Choroid plexus epithelial cell (primary cell): Measurements from ENCODE around the gene TANC1.
A peak's percentile ranks its signal among the peaks of the same experiment; 100 is the strongest.

Source experiments
- DNase-seq: peaks from one replicate; pipeline ENCODE4 v3.0.0-alpha.2; 2010; ENCODE audit warnings: low read depth
- H3K4me3 ChIP-seq: 2 replicates; pipeline ENCODE4 v1.5.1; 2011; ENCODE audit warnings: low read depth, mild to moderate bottlenecking, control low read depth, low read length, moderate library complexity
- TF ChIP-seq, protein P1 (sequence below): conservative IDR thresholded peaks from 2 replicates; pipeline ENCODE4 v1.5.1; 2011; ENCODE audit warnings: low read depth, mild to moderate bottlenecking, control low read depth, inconsistent platforms, low read length, moderate library complexity

Gene TANC1

DNA sequence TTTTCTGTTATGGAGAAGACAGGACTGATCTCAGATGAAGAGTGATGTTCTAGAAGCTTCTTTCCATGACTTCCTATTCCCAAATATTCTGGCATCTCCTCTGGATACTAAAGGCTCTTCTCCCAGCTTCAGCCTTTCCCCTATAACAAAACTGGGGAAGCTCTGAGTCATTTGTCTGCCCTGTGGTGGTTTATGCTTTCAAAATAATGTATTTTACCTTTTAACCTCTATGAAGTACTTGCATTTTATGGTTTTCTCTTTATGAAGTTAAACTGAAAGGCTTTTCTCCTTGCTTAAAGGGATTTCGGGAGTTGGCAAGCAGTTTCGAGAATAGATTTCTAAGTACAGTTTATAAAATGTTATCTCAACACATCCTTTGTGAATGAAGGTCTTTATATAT, 104.4 kb downstream of the TANC1 start:
- no peak overlapping the region for H3K4me3 ChIP-seq
- DNase-seq, result peak; percentile 78
- TF ChIP-seq, protein P1, sequence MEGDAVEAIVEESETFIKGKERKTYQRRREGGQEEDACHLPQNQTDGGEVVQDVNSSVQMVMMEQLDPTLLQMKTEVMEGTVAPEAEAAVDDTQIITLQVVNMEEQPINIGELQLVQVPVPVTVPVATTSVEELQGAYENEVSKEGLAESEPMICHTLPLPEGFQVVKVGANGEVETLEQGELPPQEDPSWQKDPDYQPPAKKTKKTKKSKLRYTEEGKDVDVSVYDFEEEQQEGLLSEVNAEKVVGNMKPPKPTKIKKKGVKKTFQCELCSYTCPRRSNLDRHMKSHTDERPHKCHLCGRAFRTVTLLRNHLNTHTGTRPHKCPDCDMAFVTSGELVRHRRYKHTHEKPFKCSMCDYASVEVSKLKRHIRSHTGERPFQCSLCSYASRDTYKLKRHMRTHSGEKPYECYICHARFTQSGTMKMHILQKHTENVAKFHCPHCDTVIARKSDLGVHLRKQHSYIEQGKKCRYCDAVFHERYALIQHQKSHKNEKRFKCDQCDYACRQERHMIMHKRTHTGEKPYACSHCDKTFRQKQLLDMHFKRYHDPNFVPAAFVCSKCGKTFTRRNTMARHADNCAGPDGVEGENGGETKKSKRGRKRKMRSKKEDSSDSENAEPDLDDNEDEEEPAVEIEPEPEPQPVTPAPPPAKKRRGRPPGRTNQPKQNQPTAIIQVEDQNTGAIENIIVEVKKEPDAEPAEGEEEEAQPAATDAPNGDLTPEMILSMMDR, result no peak

DNA sequence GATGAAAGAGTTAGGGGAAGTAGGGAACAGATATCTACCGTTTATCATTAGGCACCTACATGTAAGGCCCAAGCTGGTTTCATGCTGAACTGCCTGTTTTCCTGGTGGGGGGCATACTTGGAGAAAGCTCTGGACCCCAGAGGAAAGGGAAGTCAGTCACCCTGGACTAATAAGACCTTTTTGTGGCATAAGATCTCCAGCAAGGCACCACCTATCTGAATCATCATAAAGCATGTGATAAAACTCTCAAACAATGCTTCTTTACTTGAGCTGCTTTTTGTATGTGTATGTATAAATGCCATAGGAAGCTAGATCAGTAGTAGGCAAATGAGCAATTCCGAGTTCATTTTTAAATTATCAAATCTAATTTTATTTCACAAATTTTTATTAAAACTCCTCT, 104.8 kb downstream of the TANC1 start:
- TF ChIP-seq, protein P1, result no peak
- H3K4me3 ChIP-seq, result no peak overlapping the region
- DNase-seq, result peak; percentile 75

GRCh38 chr2:159074605-159075004, 106.2 kb downstream of the TANC1 start:
- H3K4me3 ChIP-seq, result no peak overlapping the region
- DNase-seq, result no peak
- TF ChIP-seq, protein P1, result no peak

DNA sequence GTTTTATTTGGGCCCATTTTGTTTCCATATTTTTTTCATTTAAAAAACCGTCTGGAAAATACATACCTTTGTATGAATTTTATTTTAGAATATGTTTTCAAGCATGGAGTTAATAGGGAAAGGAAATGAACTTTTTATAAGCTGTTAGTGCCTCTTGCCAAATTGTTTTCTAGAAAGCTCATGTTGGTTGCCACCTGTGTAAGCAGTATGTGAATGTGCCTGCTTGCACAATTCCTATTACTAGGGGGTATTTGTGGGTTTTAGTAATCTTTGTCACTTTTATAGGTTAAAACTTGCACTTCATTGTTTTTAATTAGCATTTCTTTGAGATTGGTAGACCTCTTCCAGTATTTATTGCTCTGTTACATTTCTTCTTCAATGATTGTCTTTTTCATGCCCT, 107.3 kb downstream of the TANC1 start:
- TF ChIP-seq, protein P1, result no peak
- DNase-seq, result peak; percentile 77
- H3K4me3 ChIP-seq, result no peak overlapping the region

DNA sequence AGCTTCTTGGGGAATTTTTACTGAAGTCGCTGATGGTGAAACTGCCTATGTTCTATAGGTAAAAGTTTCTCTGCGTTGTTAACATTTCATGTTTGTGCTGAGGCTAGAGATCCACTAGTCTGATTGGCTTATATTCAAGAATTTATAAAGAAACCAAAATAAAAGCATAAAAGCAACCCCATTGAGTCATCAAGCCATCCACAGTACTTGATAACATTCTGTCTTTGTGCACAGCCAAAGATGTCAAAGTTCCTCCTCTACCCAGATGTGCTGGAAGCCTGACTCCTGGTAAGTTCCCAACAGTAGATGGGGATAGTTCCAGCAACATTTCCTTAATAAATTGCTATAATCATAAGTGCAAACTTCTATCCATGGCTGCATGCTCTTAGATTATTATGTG, 107.8 kb downstream of the TANC1 start:
- no peak overlapping the region for H3K4me3 ChIP-seq
- TF ChIP-seq, protein P1, result peak; percentile 25
- DNase-seq, result peak; percentile 91

DNA sequence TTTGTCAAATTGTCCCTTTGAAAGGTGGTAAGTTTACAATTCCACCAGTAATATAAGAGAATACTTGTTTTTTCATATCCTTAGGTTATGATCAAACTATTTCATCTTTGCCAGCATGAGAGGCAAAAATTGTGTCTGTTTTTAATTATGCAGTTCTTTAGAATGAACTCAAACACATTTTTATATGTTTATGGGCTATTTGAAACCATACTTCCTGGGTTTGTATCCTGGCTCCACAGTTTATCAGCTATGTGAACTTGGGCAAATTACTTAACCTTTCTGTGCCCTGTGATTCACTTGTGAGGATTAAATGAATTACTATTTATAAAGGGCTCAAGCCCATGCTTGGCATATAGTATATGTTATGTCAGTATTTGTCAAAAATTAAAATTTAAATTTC, 109.4 kb downstream of the TANC1 start:
- DNase-seq, result no peak
- no peak overlapping the region for H3K4me3 ChIP-seq
- TF ChIP-seq, protein P1, result no peak

DNA sequence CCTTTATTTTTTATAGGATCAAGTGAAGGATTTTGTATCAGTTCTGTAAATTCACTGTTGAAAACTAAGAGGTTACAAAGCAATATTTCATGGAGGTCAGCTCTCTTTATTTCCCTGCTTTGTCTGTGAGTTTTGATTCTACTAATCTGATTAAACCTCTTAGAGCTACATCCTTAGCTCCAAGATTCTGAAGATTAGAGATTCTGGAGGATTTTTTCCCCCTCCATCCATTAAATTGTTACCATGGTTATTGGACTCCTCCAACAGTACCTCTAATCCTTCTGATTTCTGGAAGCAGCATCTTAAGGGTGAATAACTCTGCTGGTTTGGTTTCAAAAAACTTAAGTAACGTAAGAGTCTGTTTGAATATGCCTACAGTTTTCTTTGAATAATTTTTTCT, 110.0 kb downstream of the TANC1 start:
- no peak for DNase-seq
- no peak overlapping the region for H3K4me3 ChIP-seq
- TF ChIP-seq, protein P1, result no peak
